HCT116 (cell line): ENCODE data around the gene RSRC1. TPM values are rescaled to one million over a fixed set of nuclear protein-coding genes. Genes with fewer than 3 reads are reported as not detected.
A peak's percentile ranks its signal among the peaks of the same experiment; 100 is the strongest.

Source experiments
- ATAC-seq: fragments of 200-7000 bp; cut with Tn5 transposase; 2 replicates; pipeline ENCODE4 v1.9.1; 2020; ENCODE audit warnings: mild to moderate bottlenecking, moderate library complexity
- BruUV-seq: library from RNA; stranded (reverse); fragments of 400-500 nt; replicated peaks from 2 replicates; lab custom pipeline; 2021; lab: Mats Ljungman, UMichigan
- CTCF ChIA-PET: fragments of 300-600 bp; sonication (Branson Sonifier 250); formaldehyde crosslinking; loops from one replicate; lab custom pipeline; 2021; ENCODE audit warnings: antibody characterized with exemption; lab: Charles Lee
- POLR2A ChIA-PET: fragments of 300-600, 350-600 bp; sonication (Branson Sonifier 250); formaldehyde crosslinking; loops from one replicate; lab custom pipeline; 2021; ENCODE audit warnings: antibody characterized with exemption; lab: Charles Lee
- RAD21 ChIA-PET, 2 experiments: fragments of 300-600 bp; sonication (Branson Sonifier 250); formaldehyde crosslinking; loops; one replicate each; lab custom pipeline; 2023; ENCODE audit warnings: low total read pairs in 2 of 2; ENCODE audit not compliant: uncharacterized antibody in 2 of 2, unreplicated experiment in 2 of 2, low non-redundant PET in 1 of 2; lab: Charles Lee
- DNase-seq: peaks from one replicate; pipeline ENCODE4 v3.0.0-alpha.2; 2010; ENCODE audit warnings: low read depth, low spot score
- H2AFZ ChIP-seq: fragments of 200-600 bp; shearing (Covaris generic), sonication (generic); 2 replicates; pipeline ENCODE4 v1.6.1; 2017; ENCODE audit warnings: low read depth, mixed run types, mixed read lengths, antibody characterized with exemption, low read length; ENCODE audit not compliant: poor library complexity, severe bottlenecking
- H3K27ac ChIP-seq: 2 replicates; pipeline ENCODE4 v1.5.1; 2012; ENCODE audit warnings: low read depth, low read length
- H3K27me3 ChIP-seq: fragments of 200-600 bp; sonication (generic); 2 replicates; pipeline ENCODE4 v1.6.1; 2016; ENCODE audit warnings: mixed run types, low read length, mixed read lengths; ENCODE audit not compliant: insufficient read depth
- H3K36me3 ChIP-seq, 2 experiments: fragments of 200-500 bp in 1 of 2; fragments of 200-600 bp in 1 of 2; sonication (Bioruptor generic) in 1 of 2; sonication (generic) in 1 of 2; 2 replicates each; pipeline versions ENCODE4 v1.5.1 to v1.6.1; 2014 to 2016; ENCODE audit warnings: low read length in 2 of 2, inconsistent platforms in 1 of 2, mixed read lengths in 1 of 2, mixed run types in 1 of 2; ENCODE audit not compliant: insufficient read depth in 2 of 2, control insufficient read depth in 1 of 2
- H3K4me1 ChIP-seq, 2 experiments: fragments of 200-600 bp in 1 of 2; sonication (generic) in 1 of 2; 2 replicates each; pipeline versions ENCODE4 v1.5.1 to v1.6.1; 2012 to 2017; ENCODE audit warnings: low read length in 2 of 2, inconsistent platforms in 1 of 2, mild to moderate bottlenecking in 1 of 2, mixed read lengths in 1 of 2, mixed run types in 1 of 2, moderate library complexity in 1 of 2; ENCODE audit not compliant: insufficient read depth in 2 of 2, control insufficient read depth in 1 of 2
- H3K4me2 ChIP-seq: fragments of 200-600 bp; sonication (generic); 2 replicates; pipeline ENCODE4 v1.6.1; 2017; ENCODE audit warnings: mixed run types, low read length, mixed read lengths
- H3K4me3 ChIP-seq, 2 experiments: fragments of 200-600 bp in 1 of 2; sonication (generic) in 1 of 2; replicated peaks in 1 of 2; 2 replicates each; pipeline ENCODE4 v1.5.1; 2011 to 2016; ENCODE audit warnings: low read length in 2 of 2, control low read depth in 1 of 2, low read depth in 1 of 2, mild to moderate bottlenecking in 1 of 2, mixed read lengths in 1 of 2, mixed run types in 1 of 2
- H3K79me2 ChIP-seq: fragments of 200-600 bp; sonication (generic); 2 replicates; pipeline ENCODE4 v1.6.1; 2017; ENCODE audit warnings: mild to moderate bottlenecking, mixed run types, low read length, moderate library complexity, mixed read lengths; ENCODE audit not compliant: insufficient read depth
- H3K9ac ChIP-seq: fragments of 200-600 bp; sonication (generic); 2 replicates; pipeline ENCODE4 v1.6.1; 2016; ENCODE audit warnings: low read length, mixed read lengths
- H3K9me2 ChIP-seq: fragments of 200-600 bp; sonication (generic), shearing (Covaris generic); 2 replicates; pipeline ENCODE4 v1.6.1; 2017; ENCODE audit warnings: mixed run types, mild to moderate bottlenecking, moderate library complexity; ENCODE audit not compliant: insufficient read depth
- H3K9me3 ChIP-seq, 2 experiments: fragments of 200-500 bp in 1 of 2; fragments of 200-600 bp in 1 of 2; sonication (Bioruptor generic) in 1 of 2; sonication (generic) in 1 of 2; 2 replicates each; pipeline ENCODE4 v1.6.1; 2014 to 2017; ENCODE audit warnings: low read length in 2 of 2, mixed read lengths in 2 of 2, inconsistent platforms in 1 of 2, low read depth in 1 of 2, mild to moderate bottlenecking in 1 of 2, mixed run types in 1 of 2, moderate library complexity in 1 of 2; ENCODE audit not compliant: control insufficient read depth in 1 of 2, insufficient read depth in 1 of 2
- H4K20me1 ChIP-seq: fragments of 200-600 bp; sonication (generic), shearing (Covaris generic); 2 replicates; pipeline ENCODE4 v1.6.1; 2017; ENCODE audit warnings: mixed run types, mild to moderate bottlenecking, moderate library complexity; ENCODE audit not compliant: insufficient read depth
- YY1 ChIP-seq: IDR thresholded peaks from 2 replicates; pipeline ENCODE4 v1.6.1; 2011; ENCODE audit warnings: low read length, low read depth, moderate library complexity, mild to moderate bottlenecking; ENCODE audit not compliant: insufficient replicate concordance; ENCODE audit errors: extremely low read depth
- ZFX ChIP-seq: fragments of 450-650 bp; IDR thresholded peaks from 2 replicates; pipeline ENCODE4 v1.6.1; 2017
- intact Hi-C: fragments of 100-400 bp; cut with micrococcal nuclease; formaldehyde crosslinking; loops from 2 replicates; pipeline ENCODE4 v1.10.0; 2022
- total RNA-seq: library from RNA; stranded (reverse); gene quantifications from one replicate; pipeline ENCODE4 v1.2.1, GENCODE V29; 2021; ENCODE audit not compliant: unreplicated experiment
- TF ChIP-seq, protein P1 (sequence below): IDR thresholded peaks from 2 replicates; pipeline ENCODE4 v1.6.1; 2012
- TF ChIP-seq, protein P2 (sequence below), 3 experiments: fragments of 200-600 bp in 1 of 3; sonication (generic) in 1 of 3; IDR thresholded peaks in 2 of 3; conservative IDR thresholded peaks in 1 of 3; 2 replicates each; pipeline ENCODE4 v1.5.1; 2012 to 2017; ENCODE audit warnings: low read depth in 2 of 3, low read length in 2 of 3, antibody characterized with exemption in 1 of 3, borderline replicate concordance in 1 of 3, control low read depth in 1 of 3, mild to moderate bottlenecking in 1 of 3, mixed read lengths in 1 of 3, mixed run types in 1 of 3, moderate library complexity in 1 of 3; ENCODE audit not compliant: insufficient read depth in 1 of 3

Gene RSRC1
- total RNA-seq, 1 experiment from 2014 or later = 37.1 TPM

DNA sequence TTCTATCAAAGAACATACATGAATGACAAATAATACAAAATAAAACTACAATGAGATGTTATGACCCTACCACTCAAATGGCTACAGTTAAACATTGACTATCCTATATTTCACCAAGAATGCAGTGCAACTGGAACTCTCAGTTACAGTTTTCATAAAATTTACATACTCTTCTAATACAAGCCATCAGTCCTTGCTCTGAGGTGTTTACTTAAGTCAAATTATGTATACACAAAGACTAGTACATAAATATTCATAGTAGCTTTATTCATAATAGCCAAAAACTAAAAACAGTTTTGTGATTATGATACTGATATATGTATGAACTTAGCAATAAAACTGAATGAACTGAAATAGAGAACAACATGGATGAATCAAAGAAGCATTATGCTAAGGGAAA, 480.3 kb downstream of the RSRC1 start:
- POLR2A ChIA-PET = no interaction called here
- no peaks in the 10 kb centered on the region for H3K79me2 ChIP-seq
- BruUV-seq = no TSS peak
- intact Hi-C loops = no loop called here
- no peak for DNase-seq
- peaks cover 0 to 12% of the 10 kb centered on the region in 2 experiments; a peak in 2 of 4 replicates for H3K4me1 ChIP-seq
- TF ChIP-seq, protein P1, sequence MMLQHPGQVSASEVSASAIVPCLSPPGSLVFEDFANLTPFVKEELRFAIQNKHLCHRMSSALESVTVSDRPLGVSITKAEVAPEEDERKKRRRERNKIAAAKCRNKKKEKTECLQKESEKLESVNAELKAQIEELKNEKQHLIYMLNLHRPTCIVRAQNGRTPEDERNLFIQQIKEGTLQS = no peak
- TF ChIP-seq YY1 (no peak), ZFX (no peak)
- TF ChIP-seq, protein P2, sequence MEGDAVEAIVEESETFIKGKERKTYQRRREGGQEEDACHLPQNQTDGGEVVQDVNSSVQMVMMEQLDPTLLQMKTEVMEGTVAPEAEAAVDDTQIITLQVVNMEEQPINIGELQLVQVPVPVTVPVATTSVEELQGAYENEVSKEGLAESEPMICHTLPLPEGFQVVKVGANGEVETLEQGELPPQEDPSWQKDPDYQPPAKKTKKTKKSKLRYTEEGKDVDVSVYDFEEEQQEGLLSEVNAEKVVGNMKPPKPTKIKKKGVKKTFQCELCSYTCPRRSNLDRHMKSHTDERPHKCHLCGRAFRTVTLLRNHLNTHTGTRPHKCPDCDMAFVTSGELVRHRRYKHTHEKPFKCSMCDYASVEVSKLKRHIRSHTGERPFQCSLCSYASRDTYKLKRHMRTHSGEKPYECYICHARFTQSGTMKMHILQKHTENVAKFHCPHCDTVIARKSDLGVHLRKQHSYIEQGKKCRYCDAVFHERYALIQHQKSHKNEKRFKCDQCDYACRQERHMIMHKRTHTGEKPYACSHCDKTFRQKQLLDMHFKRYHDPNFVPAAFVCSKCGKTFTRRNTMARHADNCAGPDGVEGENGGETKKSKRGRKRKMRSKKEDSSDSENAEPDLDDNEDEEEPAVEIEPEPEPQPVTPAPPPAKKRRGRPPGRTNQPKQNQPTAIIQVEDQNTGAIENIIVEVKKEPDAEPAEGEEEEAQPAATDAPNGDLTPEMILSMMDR (IDR thresholded peaks at IDR 0.05 in 2 of 3, conservative IDR thresholded peaks at IDR 0.05 in 1 of 3; ENCODE audit: borderline replicate concordance in 1 of 3, insufficient read depth in 1 of 3, low read depth in 2 of 3, low read length in 2 of 3) = no peak
- H3K36me3 ChIP-seq = no peaks in the 10 kb centered on the region
- H2AFZ ChIP-seq = no peak overlapping the region
- RAD21 ChIA-PET = no interaction called here
- no peaks in the 10 kb centered on the region for H3K27me3 ChIP-seq
- no peak overlapping the region for H3K4me3 ChIP-seq
- H3K27ac ChIP-seq = no peak overlapping the region
- no peaks in the 10 kb centered on the region for H3K9me3 ChIP-seq
- H3K9ac ChIP-seq = no peak overlapping the region
- H4K20me1 ChIP-seq = no peaks in the 10 kb centered on the region
- no peaks in the 10 kb centered on the region for H3K9me2 ChIP-seq
- peak overlapping the region; percentile 24; the same call in 1 of the 2 replicates for H3K4me2 ChIP-seq
- ATAC-seq = no peak
- CTCF ChIA-PET = no interaction called here

Other genes with a start within 250 kb of the RSRC1 start
- 9.4 TPM for gene SHOX2, start 3.7 kb upstream of the RSRC1 start, total RNA-seq